ENCODE data around the gene SLIT3.
A peak's percentile ranks its signal among the peaks of the same experiment; 100 is the strongest.

Gene SLIT3

GRCh38 chr5:168925160-168925559 is 375.8 kb downstream of the SLIT3 start:
- TF ChIP-seq SPI1 (IDR thresholded peaks at IDR 0.05; ENCODE audit: borderline replicate concordance, low read depth) (no peak), REST (IDR thresholded peaks at IDR 0.05; ENCODE audit: insufficient replicate concordance, low read depth) (no peak), CTCF (IDR thresholded peaks at IDR 0.05; ENCODE audit: insufficient read depth, low read length) (no peak), POLR2AphosphoS5 (IDR thresholded peaks at IDR 0.05; ENCODE audit: low read depth) (no peak), GABPA (IDR thresholded peaks at IDR 0.05; ENCODE audit: low read depth) (no peak)
- Histone ChIP-seq H3K27ac (replicated peaks) (no peak overlapping the region), H3K27me3 (ENCODE audit: insufficient read depth, poor library complexity, severe bottlenecking) (peaks cover 10% of the 10 kb centered on the region), H3K4me3 (replicated peaks; ENCODE audit: insufficient read depth, low read length) (no peak overlapping the region)
- DNase-seq (ENCODE audit: low read depth in 1 of 2, low spot score in 1 of 2) = no peak

GRCh38 chr5:168921147-168921866 is 379.6 kb downstream of the SLIT3 start:
- Histone ChIP-seq H3K27me3 (ENCODE audit: insufficient read depth, poor library complexity, severe bottlenecking) (peaks cover 10% of the 10 kb centered on the region), H3K4me3 (replicated peaks; ENCODE audit: insufficient read depth, low read length) (no peak overlapping the region), H3K27ac (replicated peaks) (no peak overlapping the region)
- DNase-seq (ENCODE audit: low read depth in 1 of 2, low spot score in 1 of 2) = no peak
- TF ChIP-seq GABPA (IDR thresholded peaks at IDR 0.05; ENCODE audit: low read depth) (no peak), REST (IDR thresholded peaks at IDR 0.05; ENCODE audit: insufficient replicate concordance, low read depth) (no peak), CTCF (IDR thresholded peaks at IDR 0.05; ENCODE audit: insufficient read depth, low read length) (no peak), SPI1 (IDR thresholded peaks at IDR 0.05; ENCODE audit: borderline replicate concordance, low read depth) (no peak), POLR2AphosphoS5 (IDR thresholded peaks at IDR 0.05; ENCODE audit: low read depth) (no peak)

GRCh38 chr5:168920019-168920810 is 380.7 kb downstream of the SLIT3 start:
- TF ChIP-seq CTCF (IDR thresholded peaks at IDR 0.05; ENCODE audit: insufficient read depth, low read length) (no peak), SPI1 (IDR thresholded peaks at IDR 0.05; ENCODE audit: borderline replicate concordance, low read depth) (peak; percentile 69), POLR2AphosphoS5 (IDR thresholded peaks at IDR 0.05; ENCODE audit: low read depth) (no peak), REST (IDR thresholded peaks at IDR 0.05; ENCODE audit: insufficient replicate concordance, low read depth) (no peak), GABPA (IDR thresholded peaks at IDR 0.05; ENCODE audit: low read depth) (no peak)
- DNase-seq (ENCODE audit: low read depth in 1 of 2, low spot score in 1 of 2) = no peak
- no peak overlapping the region for H3K4me3 ChIP-seq (replicated peaks; ENCODE audit: insufficient read depth, low read length)
- H3K27me3 ChIP-seq (ENCODE audit: insufficient read depth, poor library complexity, severe bottlenecking) = peaks cover 10% of the 10 kb centered on the region
- no peak overlapping the region for H3K27ac ChIP-seq (replicated peaks)
